Raji (cell line): ENCODE measurements around the gene CYP2D6.

Source experiments
- POLR2A ChIP-seq: IDR thresholded peaks from 2 replicates; pipeline ENCODE4 v1.6.1; 2011; ENCODE audit warnings: low read depth, low read length, control low read depth; ENCODE audit not compliant: insufficient read depth

Gene CYP2D6

GRCh38 chr22:42162728-42163489, 32.3 kb upstream of the CYP2D6 start:
- no peak for TF ChIP-seq POLR2A

- TF ChIP-seq POLR2A: no peak
Measured at GRCh38 chr22:42160830-42161696, 30.5 kb upstream of the CYP2D6 start.

DNA sequence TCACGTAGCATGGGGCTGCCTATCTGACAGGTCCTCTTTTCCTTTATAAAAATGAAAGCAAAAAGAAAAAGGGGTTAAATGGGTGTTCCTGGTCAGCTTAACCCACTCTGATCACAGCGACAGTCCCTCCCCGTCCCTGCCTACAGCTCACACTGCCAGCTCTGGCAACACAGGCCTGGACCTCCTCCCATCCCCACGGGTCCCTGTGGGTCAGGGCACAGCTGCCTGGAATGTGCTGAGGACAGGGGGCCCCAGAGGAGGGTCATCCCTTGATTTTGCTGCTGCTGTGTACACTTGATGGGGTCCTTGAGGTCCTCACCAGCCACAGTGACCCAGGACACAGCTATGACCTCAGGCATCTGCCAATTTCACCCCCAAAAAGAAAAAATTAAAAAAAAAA, 29.6 kb upstream of the CYP2D6 start:
- TF ChIP-seq POLR2A: no peak

GRCh38 chr22:42158456-42159132, 28.0 kb upstream of the CYP2D6 start:
- TF ChIP-seq POLR2A: no peak

DNA sequence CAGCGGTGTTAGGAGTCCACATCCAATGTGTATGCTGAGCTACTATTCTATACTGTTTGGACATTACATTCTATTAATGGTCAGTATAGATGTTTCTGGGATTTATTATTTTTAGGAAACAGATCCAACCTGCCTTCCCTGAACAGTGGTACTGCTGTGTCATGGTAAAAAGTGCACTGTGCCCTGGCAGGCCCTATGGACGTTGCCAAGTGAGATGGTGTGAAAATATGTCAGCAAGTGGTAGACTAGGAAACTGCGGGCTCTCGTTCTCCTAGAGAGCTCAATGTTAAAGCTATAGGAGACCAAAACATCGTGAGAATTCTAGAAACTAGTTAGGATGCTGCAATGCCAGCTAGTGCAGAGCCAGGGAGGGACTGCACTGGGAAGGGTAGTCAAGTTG, 26.0 kb upstream of the CYP2D6 start:
- TF ChIP-seq POLR2A: no peak

GRCh38 chr22:42156121-42156520, 25.5 kb upstream of the CYP2D6 start:
- TF ChIP-seq POLR2A: no peak

DNA sequence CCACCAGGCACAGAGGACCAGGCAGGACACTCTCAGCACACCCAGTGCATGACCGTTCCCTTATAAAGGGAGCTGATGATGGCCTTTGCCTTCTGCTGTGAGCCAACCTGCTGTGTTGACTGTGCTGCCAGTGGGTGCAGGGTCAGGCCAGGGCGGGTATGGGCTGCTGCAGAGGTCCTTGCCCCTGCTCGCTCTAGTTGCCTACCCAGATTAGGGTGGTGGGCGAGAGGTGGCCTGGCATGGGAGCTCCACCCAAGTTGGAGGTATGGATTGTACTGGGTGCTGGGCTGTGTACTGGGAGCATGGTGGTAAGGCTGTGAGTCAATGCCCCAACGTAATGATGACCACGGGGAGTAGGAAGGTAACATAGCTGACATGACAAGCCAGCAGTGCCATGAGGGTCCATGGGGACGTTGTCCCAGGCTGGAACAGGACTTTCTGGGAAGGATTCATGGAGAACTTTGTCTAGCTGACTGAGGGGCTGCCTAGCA, 24.5 kb upstream of the CYP2D6 start:
- TF ChIP-seq POLR2A: no peak

GRCh38 chr22:42154293-42155052, 23.9 kb upstream of the CYP2D6 start:
- TF ChIP-seq POLR2A: no peak

GRCh38 chr22:42152661-42153270, 22.2 kb upstream of the CYP2D6 start:
- TF ChIP-seq POLR2A: no peak

DNA sequence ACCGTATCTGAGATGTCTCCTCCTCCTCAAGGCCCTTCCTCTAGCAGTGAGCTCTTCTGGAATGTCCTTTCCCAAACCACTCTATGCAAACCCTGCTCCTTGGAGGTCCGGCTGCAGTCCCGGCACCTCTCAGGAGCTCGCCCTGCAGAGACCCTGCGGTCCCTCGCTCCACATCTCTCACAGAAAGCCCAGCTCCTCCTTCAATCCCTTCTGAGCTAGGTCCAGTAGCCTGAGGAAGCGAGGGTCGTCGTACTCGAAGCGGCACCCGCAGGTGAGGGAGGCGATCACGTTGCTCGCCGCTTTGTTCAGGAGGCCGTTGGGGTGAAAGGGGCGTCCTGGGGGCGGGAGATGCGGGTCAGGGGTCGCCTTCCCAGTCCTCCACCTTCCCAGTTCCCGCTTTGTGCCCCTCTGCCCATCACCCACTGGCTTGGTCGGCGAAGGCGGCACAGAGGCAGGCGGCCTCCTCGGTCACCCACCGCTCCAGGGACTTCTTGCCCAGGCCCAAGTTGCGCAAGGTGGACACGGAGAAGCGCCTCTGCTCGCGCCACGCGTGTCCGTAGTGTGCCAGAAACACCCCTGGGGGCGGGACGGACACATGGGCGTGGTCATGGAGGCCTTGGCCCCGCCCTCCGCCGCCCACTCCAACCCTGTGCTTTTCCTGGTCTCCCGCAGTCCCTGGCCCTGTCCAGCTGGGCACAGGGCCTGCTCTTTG, 21.5 kb upstream of the CYP2D6 start:
- TF ChIP-seq POLR2A: no peak

- TF ChIP-seq POLR2A: no peak
Measured at GRCh38 chr22:42150727-42151590, 20.3 kb upstream of the CYP2D6 start.

GRCh38 chr22:42145175-42145574, 14.6 kb upstream of the CYP2D6 start:
- TF ChIP-seq POLR2A: no peak
